B cell (primary cell): Measurements from ENCODE around the gene CFAP97D2.

Experiments used
- EZH2 ChIP-seq: IDR thresholded peaks from 2 replicates; pipeline ENCODE4 v1.6.1; 2012; ENCODE audit warnings: borderline replicate concordance, low read depth, mild to moderate bottlenecking, moderate library complexity, low read length; ENCODE audit not compliant: insufficient read depth, poor library complexity, severe bottlenecking
- TF ChIP-seq, protein P1 (sequence below): fragments of 200-600 bp; IDR thresholded peaks from one replicate; pipeline ENCODE4 v1.8.0; 2022; ENCODE audit warnings: antibody characterized with exemption, mild to moderate bottlenecking

DNA sequence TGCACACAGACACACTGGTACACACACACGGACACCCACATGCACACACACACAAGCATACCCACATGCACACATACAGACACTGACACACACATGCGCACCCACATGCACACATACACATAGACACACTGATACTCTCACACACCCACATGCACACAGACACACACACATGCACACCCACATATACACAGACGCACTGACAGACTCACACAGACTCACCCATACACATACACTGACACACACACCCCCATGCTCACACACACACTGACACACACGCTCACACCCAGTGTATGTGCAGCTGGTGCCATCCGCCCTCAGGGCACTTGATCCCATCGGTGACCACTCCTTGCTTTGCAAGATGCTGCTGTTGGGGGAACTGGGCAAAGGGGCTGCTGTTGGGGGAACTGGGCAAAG is 36.9 kb upstream of the CFAP97D2 start:
- TF ChIP-seq, protein P1, sequence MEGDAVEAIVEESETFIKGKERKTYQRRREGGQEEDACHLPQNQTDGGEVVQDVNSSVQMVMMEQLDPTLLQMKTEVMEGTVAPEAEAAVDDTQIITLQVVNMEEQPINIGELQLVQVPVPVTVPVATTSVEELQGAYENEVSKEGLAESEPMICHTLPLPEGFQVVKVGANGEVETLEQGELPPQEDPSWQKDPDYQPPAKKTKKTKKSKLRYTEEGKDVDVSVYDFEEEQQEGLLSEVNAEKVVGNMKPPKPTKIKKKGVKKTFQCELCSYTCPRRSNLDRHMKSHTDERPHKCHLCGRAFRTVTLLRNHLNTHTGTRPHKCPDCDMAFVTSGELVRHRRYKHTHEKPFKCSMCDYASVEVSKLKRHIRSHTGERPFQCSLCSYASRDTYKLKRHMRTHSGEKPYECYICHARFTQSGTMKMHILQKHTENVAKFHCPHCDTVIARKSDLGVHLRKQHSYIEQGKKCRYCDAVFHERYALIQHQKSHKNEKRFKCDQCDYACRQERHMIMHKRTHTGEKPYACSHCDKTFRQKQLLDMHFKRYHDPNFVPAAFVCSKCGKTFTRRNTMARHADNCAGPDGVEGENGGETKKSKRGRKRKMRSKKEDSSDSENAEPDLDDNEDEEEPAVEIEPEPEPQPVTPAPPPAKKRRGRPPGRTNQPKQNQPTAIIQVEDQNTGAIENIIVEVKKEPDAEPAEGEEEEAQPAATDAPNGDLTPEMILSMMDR, result no peak
- no peak for TF ChIP-seq EZH2
